Right ventricle myocardium superior (tissue), 1 donor: ENCODE data around the gene TFB2M. TPM values are rescaled to one million over a fixed set of nuclear protein-coding genes. Genes with fewer than 3 reads are reported as not detected.
"Not testable (repeated sequence)": the region's sequence is repeated elsewhere in the genome, so short reads cannot be mapped to it uniquely, and the experiment has no call there.

Source experiments
- ATAC-seq: fragments of 200-7000 bp; cut with Tn5 transposase; one replicate; pipeline ENCODE4 v1.9.1; 2020; ENCODE audit warnings: mild to moderate bottlenecking; ENCODE audit not compliant: poor library complexity
- DNase-seq: peaks from one replicate; pipeline ENCODE4 v3.0.0-alpha.2; 2020
- intact Hi-C: fragments of 100-400 bp; cut with DNase I; formaldehyde crosslinking; loops from one replicate; pipeline ENCODE4 v1.11.2; 2022
- total RNA-seq: library from RNA; stranded (reverse); fragmentation: NEBNext Ultra II Directional; extraction: Animal tissue kit (Norgen Biotek cat#: 25700); gene quantifications from one replicate; pipeline ENCODE4 v1.2.1, GENCODE V29; 2021
- donor health status: DM: no; HTN: yes; CAD: no; lungs with severe emphysema.

TFB2M gene
- total RNA-seq, 1 donor from 2014 or later, result 18.6 TPM

- intact Hi-C loops, result loop anchor here (5.0 kb wide), 1 partner anchor 130 kb away; no protein-coding TSS in a partner anchor
- ATAC-seq, result peak; percentile 40
- no peak for DNase-seq
Observed at GRCh38 chr1:246566813-246567645, 968 bp upstream of the TFB2M start.

GRCh38 chr1:246565751-246566127 is 322 bp downstream of the TFB2M start:
- ATAC-seq, result peak; percentile 1
- intact Hi-C loops, result loop anchor here (5.0 kb wide), 1 partner anchor 132 kb away; no protein-coding TSS in a partner anchor

GRCh38 chr1:246564839-246565750 is 966 bp downstream of the TFB2M start:
- no peak for ATAC-seq
- DNase-seq, result no peak
- intact Hi-C loops, result loop anchor here (5.0 kb wide), 1 partner anchor 132 kb away; no protein-coding TSS in a partner anchor

More at GRCh38 chr1:246565751-246566127, 322 bp downstream of the TFB2M start:
- DNase-seq, result no peak

GRCh38 chr1:246560833-246561232 is 5.2 kb downstream of the TFB2M start:
- intact Hi-C loops, ATAC-seq, DNase-seq: not testable (repeated sequence)

- intact Hi-C loops, result no loop called here
- DNase-seq, result no peak
- no peak for ATAC-seq
Observed at GRCh38 chr1:246559310-246559709, 6.8 kb downstream of the TFB2M start.

GRCh38 chr1:246558041-246558440 is 8.0 kb downstream of the TFB2M start:
- intact Hi-C loops, result no loop called here
- ATAC-seq, result no peak
- DNase-seq, result no peak

- intact Hi-C loops, result no loop called here
- DNase-seq (no peak), ATAC-seq (no peak)
Observed at GRCh38 chr1:246554201-246554600, 11.9 kb downstream of the TFB2M start.

- DNase-seq, result no peak
- intact Hi-C loops, result no loop called here
- no peak for ATAC-seq
Observed at GRCh38 chr1:246552110-246552509, 14.0 kb downstream of the TFB2M start.

- no peak for DNase-seq
- intact Hi-C loops, result no loop called here
- no peak for ATAC-seq
Observed at GRCh38 chr1:246550402-246550801, 15.7 kb downstream of the TFB2M start.

- no peak for DNase-seq
- intact Hi-C loops, result no loop called here
- ATAC-seq, result no peak
Observed at GRCh38 chr1:246549665-246550064, 16.4 kb downstream of the TFB2M start.

- DNase-seq (no peak), ATAC-seq (no peak)
- intact Hi-C loops, result no loop called here
Observed at GRCh38 chr1:246544001-246544400, 22.1 kb downstream of the TFB2M start.

- intact Hi-C loops, result no loop called here
- DNase-seq (no peak), ATAC-seq (no peak)
Observed at GRCh38 chr1:246540738-246541491, 25.1 kb downstream of the TFB2M start.

GRCh38 chr1:246537887-246538286 is 28.2 kb downstream of the TFB2M start:
- ATAC-seq (no peak), DNase-seq (no peak)
- intact Hi-C loops, result no loop called here

GRCh38 chr1:246537441-246537840 is 28.6 kb downstream of the TFB2M start:
- ATAC-seq (no peak), DNase-seq (no peak)
- intact Hi-C loops, result no loop called here

- no peak for ATAC-seq
Observed at GRCh38 chr1:246534114-246534513, 31.9 kb downstream of the TFB2M start.

GRCh38 chr1:246533371-246533905 is 32.6 kb downstream of the TFB2M start:
- DNase-seq, result no peak
- intact Hi-C loops, result no loop called here
- ATAC-seq, result no peak

More at GRCh38 chr1:246534114-246534513, 31.9 kb downstream of the TFB2M start:
- DNase-seq, result no peak
- intact Hi-C loops, result no loop called here

GRCh38 chr1:246532519-246532918 is 33.5 kb downstream of the TFB2M start:
- no peak for DNase-seq
- intact Hi-C loops, result no loop called here
- ATAC-seq, result no peak

GRCh38 chr1:246530482-246530881 is 35.6 kb downstream of the TFB2M start:
- intact Hi-C loops, result no loop called here
- ATAC-seq, result no peak
- DNase-seq, result no peak
